Breast epithelium (tissue), 3 donors: ENCODE data around the gene THADA.
A peak's percentile ranks its signal among the peaks of the same experiment; 100 is the strongest.

Experiments
- POLR2A ChIP-seq: fragments of 450-650 bp; IDR thresholded peaks from one replicate; pipeline ENCODE4 v1.6.1; 2016; ENCODE audit warnings: antibody characterized with exemption, mild to moderate bottlenecking, moderate library complexity
- TF ChIP-seq, protein P1 (sequence below), 3 donors: fragments of 450-650 bp; IDR thresholded peaks; one replicate each; pipeline ENCODE4 v1.5.1; 2016 to 2017; ENCODE audit warnings: antibody characterized with exemption in 3 of 3, mild to moderate bottlenecking in 3 of 3, moderate library complexity in 3 of 3

DNA sequence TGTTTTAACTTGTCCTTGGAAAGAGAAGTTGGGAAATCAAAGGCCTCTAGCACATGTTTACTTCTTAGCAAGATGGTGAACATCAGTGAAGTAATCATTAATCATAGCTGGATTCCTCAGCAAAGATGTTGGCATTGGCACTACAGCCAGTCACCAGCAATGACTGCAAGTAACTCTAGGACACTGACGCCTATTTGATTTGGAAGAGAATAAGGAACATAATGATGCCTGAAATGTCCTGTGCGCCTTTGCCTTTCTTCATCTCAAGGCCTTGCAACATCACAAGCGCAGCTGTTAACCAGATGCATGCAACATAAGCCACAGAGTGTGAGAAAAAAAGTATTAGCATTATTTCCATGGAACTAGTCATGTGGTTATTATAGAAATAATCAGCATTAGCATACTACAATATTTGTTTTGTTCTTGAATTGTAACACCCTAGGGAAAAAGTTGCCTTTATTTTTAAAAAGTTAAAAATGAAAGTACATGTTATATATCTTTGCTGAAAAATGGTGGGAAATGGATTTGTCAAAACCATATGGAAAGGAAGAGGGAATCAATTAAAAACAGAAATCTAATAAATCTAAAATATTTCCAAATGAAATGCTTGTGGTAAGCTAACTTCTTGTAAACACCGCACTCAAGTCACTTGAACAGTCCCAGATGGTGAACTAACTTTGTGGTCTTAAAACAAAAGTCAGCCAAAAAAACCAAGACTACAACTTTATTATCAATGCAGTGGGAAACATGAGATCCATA lies 55.6 kb downstream of the THADA start:
- TF ChIP-seq POLR2A, result no peak
- TF ChIP-seq, protein P1, sequence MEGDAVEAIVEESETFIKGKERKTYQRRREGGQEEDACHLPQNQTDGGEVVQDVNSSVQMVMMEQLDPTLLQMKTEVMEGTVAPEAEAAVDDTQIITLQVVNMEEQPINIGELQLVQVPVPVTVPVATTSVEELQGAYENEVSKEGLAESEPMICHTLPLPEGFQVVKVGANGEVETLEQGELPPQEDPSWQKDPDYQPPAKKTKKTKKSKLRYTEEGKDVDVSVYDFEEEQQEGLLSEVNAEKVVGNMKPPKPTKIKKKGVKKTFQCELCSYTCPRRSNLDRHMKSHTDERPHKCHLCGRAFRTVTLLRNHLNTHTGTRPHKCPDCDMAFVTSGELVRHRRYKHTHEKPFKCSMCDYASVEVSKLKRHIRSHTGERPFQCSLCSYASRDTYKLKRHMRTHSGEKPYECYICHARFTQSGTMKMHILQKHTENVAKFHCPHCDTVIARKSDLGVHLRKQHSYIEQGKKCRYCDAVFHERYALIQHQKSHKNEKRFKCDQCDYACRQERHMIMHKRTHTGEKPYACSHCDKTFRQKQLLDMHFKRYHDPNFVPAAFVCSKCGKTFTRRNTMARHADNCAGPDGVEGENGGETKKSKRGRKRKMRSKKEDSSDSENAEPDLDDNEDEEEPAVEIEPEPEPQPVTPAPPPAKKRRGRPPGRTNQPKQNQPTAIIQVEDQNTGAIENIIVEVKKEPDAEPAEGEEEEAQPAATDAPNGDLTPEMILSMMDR (IDR thresholded peaks at IDR 0.05), result peak in 1 of 3 donors; percentile 25
